ENCODE results near the gene TGFB2.

Gene TGFB2

GRCh38 chr1:218447010-218447689 is 102.0 kb downstream of the TGFB2 start:
- DNase-seq (ENCODE audit: low read depth, low spot score) = no peak
- H3K27ac ChIP-seq = no peak overlapping the region

DNA sequence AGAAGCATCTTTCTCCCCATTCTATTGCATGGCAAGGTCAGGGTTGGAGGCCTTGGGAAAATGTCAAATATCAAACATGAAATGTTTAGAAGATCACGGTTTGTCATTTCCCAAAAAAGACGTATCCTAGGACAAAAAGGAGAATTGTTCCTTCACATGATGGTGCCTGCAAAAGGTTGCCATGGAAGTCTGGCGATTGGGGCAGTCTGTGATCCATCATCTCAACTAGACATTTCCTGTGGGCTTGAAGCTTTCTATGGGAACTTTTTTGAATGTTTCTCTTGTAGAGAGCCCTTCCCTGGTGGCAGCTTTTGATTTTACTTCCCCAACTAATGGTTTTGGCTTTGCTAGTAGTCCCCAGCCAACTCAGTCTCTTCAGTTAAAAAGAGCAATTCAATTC is 106.3 kb downstream of the TGFB2 start:
- H3K27ac ChIP-seq = no peak overlapping the region
- no peak for DNase-seq (ENCODE audit: low read depth, low spot score)

- H3K27ac ChIP-seq = no peak overlapping the region
- no peak for DNase-seq (ENCODE audit: low read depth, low spot score)
Measured at GRCh38 chr1:218454700-218455282, 109.7 kb downstream of the TGFB2 start.

DNA sequence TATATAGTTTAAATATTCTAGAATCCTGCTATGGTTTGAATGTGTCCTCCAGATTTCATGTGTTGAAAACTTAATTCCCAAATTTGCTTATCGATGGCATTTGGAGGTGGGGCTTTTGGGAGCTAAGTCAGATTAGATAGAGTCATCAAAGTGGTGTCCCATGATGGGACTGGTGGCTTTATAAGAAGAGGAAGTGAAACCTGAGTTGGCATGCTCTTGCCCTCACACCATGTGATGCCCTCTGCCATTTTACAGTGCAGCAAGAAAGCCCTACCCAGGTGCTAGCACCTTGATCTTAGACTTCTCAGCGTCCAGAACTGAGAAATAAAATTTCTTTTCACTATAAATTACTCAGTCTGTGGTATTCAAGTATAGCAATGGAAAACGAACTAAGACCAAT is 111.3 kb downstream of the TGFB2 start:
- DNase-seq (ENCODE audit: low read depth, low spot score) = no peak
- no peak overlapping the region for H3K27ac ChIP-seq

DNA sequence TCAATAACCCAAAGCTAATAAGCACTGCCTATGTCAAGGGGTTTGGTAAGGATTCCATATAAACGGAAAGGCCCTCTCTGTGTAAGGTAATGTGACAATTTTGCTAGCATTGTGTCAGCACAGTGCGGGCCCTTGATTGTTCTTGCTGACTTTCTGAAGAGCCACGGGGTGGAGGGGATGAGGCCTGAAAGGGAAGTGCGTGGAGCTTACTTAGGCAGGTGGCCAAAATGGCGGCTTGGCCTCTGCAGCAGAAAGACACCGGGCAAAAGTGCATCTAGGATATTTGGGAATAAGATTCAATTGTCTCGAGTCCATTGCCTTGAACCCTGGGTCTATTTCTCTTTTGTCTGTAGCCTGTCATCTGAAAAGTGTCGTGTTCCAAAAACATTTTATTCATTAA is 114.3 kb downstream of the TGFB2 start:
- peak overlapping the region; percentile 36 for H3K27ac ChIP-seq
- DNase-seq (ENCODE audit: low read depth, low spot score) = no peak

DNA sequence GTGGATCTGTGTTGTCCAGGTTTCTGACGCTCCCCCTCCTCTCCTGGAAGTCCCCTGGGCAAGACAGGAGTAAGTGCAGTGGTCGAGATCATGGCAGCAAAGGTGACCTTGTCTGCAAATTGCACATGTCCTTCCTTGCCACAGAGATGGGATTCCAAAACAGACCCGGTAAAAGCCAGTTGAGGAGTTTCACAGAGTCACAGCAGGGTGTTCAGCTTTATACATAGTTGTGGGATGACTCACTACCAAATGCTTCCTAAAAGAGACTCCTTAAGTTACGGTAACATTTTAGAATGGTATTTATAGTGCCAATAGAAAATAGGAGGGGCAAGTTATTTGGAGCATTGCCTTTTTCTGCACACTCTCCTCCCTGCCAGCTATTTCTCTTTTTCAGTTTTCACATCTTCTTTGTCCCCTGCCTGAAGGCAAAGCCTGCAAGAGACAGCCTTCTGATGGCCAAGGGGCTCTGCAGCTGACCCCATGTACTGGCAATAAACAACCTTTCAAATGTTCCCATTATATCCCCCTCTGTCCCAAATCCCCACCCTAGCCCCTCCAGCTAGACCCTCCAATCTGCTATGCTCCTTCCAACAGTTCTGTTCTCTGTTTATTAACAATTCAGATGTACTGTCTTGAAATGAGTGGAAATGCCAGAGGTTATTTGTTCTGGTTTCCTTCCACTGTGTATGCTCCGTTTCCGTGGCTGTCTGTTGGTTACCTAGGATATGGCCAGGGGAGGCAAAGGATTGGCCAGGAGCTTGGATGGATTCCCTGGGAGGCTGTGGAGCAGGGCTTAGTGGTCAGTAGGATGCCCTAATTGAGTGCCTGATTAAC is 115.0 kb downstream of the TGFB2 start:
- H3K27ac ChIP-seq = peak overlapping the region; percentile 36
- DNase-seq (ENCODE audit: low read depth, low spot score) = no peak

- H3K27ac ChIP-seq = no peak overlapping the region
- DNase-seq (ENCODE audit: low read depth, low spot score) = no peak
Measured at GRCh38 chr1:218461351-218461750, 116.2 kb downstream of the TGFB2 start.

- no peak for DNase-seq (ENCODE audit: low read depth, low spot score)
- H3K27ac ChIP-seq = no peak overlapping the region
Measured at GRCh38 chr1:218462116-218462515, 117.0 kb downstream of the TGFB2 start.

GRCh38 chr1:218462587-218462986 is 117.5 kb downstream of the TGFB2 start:
- no peak overlapping the region for H3K27ac ChIP-seq
- DNase-seq (ENCODE audit: low read depth, low spot score) = no peak

DNA sequence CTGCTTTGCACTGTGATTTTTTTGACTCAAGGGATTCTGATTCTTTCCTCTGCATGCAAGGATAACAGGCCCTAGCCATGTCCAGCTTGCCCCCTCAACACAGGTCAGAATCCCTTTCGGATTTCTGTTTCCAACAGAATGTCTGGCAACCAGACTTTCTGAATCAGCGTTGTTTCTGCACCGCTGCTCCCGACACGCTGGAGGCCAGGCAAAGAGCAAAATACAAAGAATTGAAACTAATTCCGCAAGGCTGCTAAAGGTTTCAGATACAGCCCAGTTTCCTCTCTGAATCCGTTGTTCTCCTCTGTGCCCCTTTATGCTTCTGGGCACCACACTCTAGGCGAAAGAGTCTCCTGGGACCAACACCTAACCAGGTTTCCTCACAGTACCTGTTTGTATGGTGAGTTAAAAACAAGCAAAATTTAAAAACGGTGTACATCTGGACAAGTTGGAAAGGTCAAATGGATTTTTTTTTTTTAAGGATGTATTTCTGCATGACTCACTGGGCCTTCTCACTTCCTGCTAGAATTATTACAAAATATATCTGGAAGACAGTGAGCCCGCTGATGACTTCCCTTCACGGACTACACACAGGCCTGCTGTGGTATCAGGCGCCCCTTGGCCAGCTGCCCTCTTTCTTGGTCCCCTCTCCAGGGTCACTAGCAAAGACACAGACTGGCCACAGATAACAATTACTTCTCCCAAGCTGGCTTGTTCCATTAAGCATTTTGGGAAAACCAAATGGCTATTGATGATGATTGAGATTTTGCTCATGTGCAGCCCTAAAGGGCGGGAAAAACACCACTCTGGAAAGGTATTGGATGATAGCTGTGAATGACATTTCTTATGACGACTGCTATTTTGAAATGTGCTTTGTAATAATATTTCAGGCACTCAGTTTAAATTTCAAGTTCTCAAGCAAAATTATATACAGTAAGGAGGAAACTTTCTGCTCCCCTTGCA is 118.3 kb downstream of the TGFB2 start:
- peak overlapping the region; percentile 23 for H3K27ac ChIP-seq
- DNase-seq (ENCODE audit: low read depth, low spot score) = no peak

- DNase-seq (ENCODE audit: low read depth, low spot score) = no peak
- H3K27ac ChIP-seq = no peak overlapping the region
Measured at GRCh38 chr1:218464871-218465270, 119.7 kb downstream of the TGFB2 start.

DNA sequence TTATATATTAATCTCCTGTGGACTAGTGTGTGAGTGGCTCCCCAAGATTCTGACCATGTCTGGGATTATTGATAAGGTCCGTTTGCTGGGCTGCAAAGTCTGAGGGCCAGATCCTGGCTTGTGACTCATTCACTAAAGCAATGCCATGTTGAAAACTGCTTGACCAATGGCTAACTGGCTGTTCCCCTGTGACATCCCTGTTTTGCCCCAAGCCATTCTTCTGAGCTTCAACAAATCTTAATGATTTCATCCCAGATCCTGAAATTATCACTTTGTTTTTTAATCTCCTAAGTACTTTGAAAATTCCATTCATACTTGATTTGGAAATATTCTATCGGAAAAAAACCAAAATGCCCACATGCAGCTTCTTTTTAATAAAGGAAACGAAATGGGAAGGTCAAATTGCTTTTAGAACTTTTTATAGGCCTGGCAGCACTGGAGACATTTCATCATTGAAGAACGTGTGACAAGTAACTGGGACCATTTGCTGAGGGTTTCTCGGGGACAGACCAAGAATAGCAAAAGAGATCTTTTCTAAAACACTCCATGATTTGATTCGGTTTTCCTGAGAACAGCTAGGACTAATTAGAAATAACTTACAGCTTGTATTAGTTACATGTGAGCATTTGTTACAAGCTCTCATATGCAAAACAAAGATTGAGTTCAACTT is 121.3 kb downstream of the TGFB2 start:
- no peak overlapping the region for H3K27ac ChIP-seq
- DNase-seq (ENCODE audit: low read depth, low spot score) = no peak

DNA sequence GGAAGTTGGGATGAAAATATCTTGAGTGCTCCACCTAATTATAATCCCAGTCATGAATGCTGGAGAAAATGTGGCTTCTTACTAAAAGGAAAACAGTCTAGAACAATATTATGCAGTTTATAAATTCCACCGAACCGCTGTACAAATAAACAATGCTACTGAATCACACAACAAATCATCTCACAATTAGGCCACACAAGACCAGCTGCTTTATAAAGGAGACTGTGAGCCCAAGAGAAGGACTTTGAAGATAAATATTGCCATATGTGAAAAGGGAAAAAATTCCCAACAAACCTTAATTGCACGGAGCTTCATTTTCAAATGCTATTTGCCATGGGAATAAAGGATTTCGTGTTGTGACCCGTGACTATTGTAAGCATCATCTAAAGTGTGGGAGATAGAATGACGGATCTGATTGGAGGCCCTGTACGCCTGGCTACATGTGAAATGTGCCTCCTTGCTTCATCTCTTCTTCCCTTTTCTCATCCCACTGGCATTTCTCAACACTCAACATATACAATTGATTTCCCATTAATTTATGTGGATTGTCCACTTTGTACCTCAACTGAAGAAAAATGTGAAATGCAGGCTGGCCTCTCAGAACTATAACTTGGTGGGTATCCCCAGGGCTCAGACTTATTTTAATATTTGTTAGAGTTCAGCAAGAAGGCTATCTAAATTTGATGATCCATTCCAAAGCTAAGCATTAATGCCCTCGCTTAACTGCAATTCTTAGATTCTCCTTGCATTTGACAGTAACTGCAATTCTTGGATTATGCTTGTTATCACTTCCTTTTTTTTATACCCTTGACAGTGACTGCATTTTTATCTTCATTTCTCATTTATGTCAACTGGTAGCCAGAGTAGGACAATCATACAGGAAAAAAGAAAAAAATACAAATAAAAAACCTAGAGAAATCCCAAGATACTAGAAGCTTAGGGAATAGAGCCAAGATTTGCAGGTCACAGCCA is 122.3 kb downstream of the TGFB2 start:
- no peak overlapping the region for H3K27ac ChIP-seq
- DNase-seq (ENCODE audit: low read depth, low spot score) = no peak

GRCh38 chr1:218468711-218469110 is 123.6 kb downstream of the TGFB2 start:
- no peak for DNase-seq (ENCODE audit: low read depth, low spot score)
- no peak overlapping the region for H3K27ac ChIP-seq

GRCh38 chr1:218472885-218473284 is 127.7 kb downstream of the TGFB2 start:
- no peak for DNase-seq (ENCODE audit: low read depth, low spot score)
- H3K27ac ChIP-seq = no peak overlapping the region

DNA sequence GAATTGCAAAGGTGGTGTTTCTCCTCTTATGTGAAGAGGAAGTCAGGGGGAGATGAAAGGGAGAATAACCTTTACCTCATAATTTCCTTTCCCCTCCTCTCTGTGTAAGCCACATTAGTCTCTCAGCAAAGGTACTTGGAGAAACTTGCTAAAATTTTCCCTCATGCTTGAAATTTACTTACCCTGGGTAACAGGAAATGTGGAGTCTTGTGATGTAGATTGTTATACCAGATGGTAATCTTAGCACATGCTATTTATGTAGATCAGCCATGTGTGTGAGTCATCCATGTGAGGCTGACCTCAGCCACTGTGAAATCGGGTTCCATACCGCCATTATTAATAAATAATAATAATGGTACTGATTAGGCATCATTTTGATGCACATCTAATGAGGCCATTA is 128.4 kb downstream of the TGFB2 start:
- no peak for DNase-seq (ENCODE audit: low read depth, low spot score)
- no peak overlapping the region for H3K27ac ChIP-seq

GRCh38 chr1:218474128-218474527 is 129.0 kb downstream of the TGFB2 start:
- no peak overlapping the region for H3K27ac ChIP-seq
- no peak for DNase-seq (ENCODE audit: low read depth, low spot score)

DNA sequence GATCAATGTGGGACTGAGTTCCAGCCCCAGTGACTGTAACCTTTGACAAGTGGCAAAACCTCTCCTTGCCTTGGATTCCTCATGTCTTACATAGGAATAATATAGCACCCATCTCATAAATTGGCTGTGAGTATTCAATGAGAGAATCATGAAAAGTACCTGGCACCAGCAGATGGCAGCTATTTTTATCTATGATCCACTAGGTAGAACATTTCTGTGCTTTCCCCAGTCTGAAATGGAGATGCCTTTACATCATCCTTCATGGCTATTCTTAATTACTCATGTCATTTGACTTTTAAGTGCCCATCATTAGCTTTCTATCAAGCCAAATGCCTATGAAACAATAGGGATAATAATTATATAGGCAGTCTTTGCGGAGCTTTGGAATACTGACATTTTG is 130.1 kb downstream of the TGFB2 start:
- no peak for DNase-seq (ENCODE audit: low read depth, low spot score)
- no peak overlapping the region for H3K27ac ChIP-seq

- H3K27ac ChIP-seq = peak overlapping the region; percentile 48
- no peak for DNase-seq (ENCODE audit: low read depth, low spot score)
Measured at GRCh38 chr1:218475699-218476098, 130.6 kb downstream of the TGFB2 start.

Data from epithelial cell of prostate (primary cell).